Measurements from ENCODE around the gene COL6A2.
"Not testable (repeated sequence)": the region's sequence is repeated elsewhere in the genome, so short reads cannot be mapped to it uniquely, and the experiment has no call there.

Gene COL6A2

GRCh38 chr21:46060596-46061061, 37.3 kb upstream of the COL6A2 start:
- peak; percentile 93 for DNase-seq (ENCODE audit: low spot score)

- DNase-seq (ENCODE audit: low spot score), result no peak
These were observed 36.8 kb upstream of the COL6A2 start for GRCh38 chr21:46061063-46061462.

- DNase-seq (ENCODE audit: low spot score), result no peak
These were observed 36.4 kb upstream of the COL6A2 start for GRCh38 chr21:46061518-46061917.

- DNase-seq (ENCODE audit: low spot score), result no peak
These were observed 36.0 kb upstream of the COL6A2 start for GRCh38 chr21:46061950-46062349.

GRCh38 chr21:46062471-46063211, 35.3 kb upstream of the COL6A2 start:
- no peak for DNase-seq (ENCODE audit: low spot score)

- peak; percentile 16 for DNase-seq (ENCODE audit: low spot score)
These were observed 34.7 kb upstream of the COL6A2 start for GRCh38 chr21:46063227-46063626.

- DNase-seq (ENCODE audit: low spot score), result peak; percentile 0
These were observed 33.9 kb upstream of the COL6A2 start for GRCh38 chr21:46063734-46064680.

GRCh38 chr21:46064870-46065214, 33.1 kb upstream of the COL6A2 start:
- no peak for DNase-seq (ENCODE audit: low spot score)

- peak; percentile 61 for DNase-seq (ENCODE audit: low spot score)
These were observed 32.5 kb upstream of the COL6A2 start for GRCh38 chr21:46065215-46065913.

- DNase-seq (ENCODE audit: low spot score), result peak; percentile 35
These were observed 31.9 kb upstream of the COL6A2 start for GRCh38 chr21:46065914-46066551.

- DNase-seq (ENCODE audit: low spot score), result peak; percentile 83
These were observed 31.2 kb upstream of the COL6A2 start for GRCh38 chr21:46066591-46067331.

- DNase-seq (ENCODE audit: low spot score), result no peak
These were observed 30.3 kb upstream of the COL6A2 start for GRCh38 chr21:46067505-46068201.

- DNase-seq (ENCODE audit: low spot score), result no peak
These were observed 29.3 kb upstream of the COL6A2 start for GRCh38 chr21:46068516-46069079.

GRCh38 chr21:46069166-46069565, 28.7 kb upstream of the COL6A2 start:
- DNase-seq (ENCODE audit: low spot score), result no peak

- DNase-seq (ENCODE audit: low spot score), result no peak
These were observed 28.1 kb upstream of the COL6A2 start for GRCh38 chr21:46069719-46070279.

GRCh38 chr21:46071082-46071481, 26.8 kb upstream of the COL6A2 start:
- no peak for DNase-seq (ENCODE audit: low spot score)

GRCh38 chr21:46076724-46077123, 21.2 kb upstream of the COL6A2 start:
- not testable (repeated sequence) for DNase-seq (ENCODE audit: low spot score)

- no peak for DNase-seq (ENCODE audit: low spot score)
These were observed 20.2 kb upstream of the COL6A2 start for GRCh38 chr21:46077674-46078101.

- peak; percentile 66 for DNase-seq (ENCODE audit: low spot score)
These were observed 19.5 kb upstream of the COL6A2 start for GRCh38 chr21:46078322-46078977.

Data from GM03348 (cell line).